HG03108 (cell line): ENCODE data around the gene RELL1.

Experiments used
- ATAC-seq: cut with Tn5 transposase; IDR thresholded peaks from one replicate; pipeline ENCODE4 v1.9.1; 2021; ENCODE audit warnings: moderate library complexity; ENCODE audit not compliant: unreplicated experiment

The RELL1 gene

DNA sequence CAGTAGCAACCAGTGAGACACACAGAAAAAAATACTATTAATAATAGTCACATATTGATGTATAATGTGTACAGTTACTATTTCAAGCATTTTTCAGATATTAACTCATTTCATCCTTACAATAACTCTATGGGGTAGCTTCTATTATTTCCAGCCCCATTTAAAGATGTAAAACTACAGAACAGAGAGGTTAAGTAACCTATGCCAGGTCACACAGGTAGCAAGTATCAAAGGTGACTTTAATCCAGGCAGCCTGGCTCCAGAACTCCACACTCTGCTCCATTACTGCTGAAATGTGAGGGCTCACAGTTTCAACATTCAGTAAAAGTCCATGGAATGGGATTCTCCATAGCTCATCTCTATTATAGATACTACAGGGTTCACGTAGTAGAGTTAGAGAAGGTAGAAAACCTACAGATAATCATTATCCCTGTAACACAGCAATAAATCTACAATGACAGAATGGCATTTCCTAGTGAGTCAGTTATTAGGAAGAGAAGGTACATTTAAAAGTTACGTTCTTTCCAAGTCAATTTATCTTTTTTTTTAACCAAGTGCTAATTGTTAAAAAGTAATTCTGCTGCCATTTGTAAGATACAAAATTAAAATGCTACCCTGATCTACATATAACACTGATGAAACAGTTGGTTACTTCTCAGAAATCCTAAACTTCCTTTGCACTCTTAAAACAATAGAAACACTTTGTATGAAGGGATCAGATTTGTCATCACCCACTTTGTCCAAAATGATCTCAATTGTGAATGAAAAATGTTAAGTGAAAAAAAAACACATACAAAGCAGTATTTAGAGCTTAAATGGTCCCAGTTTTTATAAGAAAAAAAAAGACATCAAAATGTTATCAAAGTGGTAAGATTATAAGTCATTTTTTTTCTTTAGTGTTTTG, 18.7 kb downstream of the RELL1 start:
- no peak for ATAC-seq

DNA sequence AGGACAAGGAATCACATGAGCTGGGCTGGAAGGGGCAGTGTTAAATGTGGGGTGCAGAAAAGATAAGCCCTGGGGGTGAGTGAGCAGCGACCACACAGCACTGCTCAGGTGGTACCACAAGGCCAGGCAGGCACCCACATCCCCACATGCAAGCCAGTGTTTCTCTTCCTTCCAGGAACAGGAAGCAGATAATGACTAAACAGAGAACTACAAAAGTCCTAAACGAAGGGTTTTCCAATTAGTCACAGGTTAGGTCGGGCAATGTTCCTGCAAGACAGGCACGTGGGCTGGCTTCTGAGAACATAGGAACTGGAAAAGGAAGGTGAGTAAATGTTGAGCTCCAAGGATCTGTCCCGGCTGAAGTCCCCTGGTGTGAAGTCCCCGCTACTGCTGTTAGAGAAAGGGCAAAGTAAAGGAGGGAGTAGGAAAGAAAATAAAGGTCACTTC, 19.5 kb downstream of the RELL1 start:
- no peak for ATAC-seq

DNA sequence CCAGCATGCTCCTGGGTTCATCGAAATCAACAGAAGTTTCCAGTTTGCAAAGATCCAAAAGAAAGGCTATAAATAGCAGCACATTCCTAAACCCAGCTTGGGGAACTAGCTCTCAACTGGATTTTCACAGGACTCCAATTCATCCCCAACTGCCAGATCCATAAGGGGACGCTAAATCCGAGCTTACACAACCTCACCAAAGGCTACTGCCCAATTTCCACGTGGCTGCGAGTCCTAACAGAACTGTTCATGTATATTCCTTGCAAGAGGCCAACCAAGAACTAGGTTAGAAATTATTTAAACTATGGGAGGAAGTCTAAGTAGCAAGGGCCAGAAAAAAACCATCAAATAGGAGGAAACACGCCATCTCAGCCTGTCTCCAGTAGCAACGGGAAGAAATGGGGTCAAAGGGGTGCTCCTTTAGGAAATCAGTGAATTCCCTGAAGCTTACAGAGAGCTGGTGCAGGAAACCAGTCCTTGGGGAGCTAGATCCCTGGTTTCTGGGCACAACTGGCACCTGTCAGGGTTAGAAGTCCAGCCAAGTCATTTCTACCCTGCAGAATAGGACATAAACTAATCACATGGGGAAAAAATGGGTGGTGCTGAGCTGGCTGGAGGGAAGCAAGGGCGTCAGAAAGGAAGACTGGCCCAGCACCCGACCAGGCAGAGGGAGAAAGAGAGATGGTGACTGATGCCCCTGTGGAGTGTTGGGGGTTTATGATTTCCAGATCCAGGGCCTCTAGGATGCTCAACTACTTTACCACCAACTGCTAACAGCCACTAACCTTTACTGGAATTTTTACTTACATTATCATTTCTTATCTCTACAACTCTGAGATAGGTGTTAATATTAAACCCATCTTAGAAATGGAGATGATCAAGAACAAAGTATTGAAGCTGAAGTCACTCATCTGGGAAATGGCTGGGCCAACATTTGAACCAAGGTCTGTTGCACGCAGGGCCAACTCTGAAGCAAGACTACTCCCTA, 20.5 kb downstream of the RELL1 start:
- ATAC-seq: no peak

DNA sequence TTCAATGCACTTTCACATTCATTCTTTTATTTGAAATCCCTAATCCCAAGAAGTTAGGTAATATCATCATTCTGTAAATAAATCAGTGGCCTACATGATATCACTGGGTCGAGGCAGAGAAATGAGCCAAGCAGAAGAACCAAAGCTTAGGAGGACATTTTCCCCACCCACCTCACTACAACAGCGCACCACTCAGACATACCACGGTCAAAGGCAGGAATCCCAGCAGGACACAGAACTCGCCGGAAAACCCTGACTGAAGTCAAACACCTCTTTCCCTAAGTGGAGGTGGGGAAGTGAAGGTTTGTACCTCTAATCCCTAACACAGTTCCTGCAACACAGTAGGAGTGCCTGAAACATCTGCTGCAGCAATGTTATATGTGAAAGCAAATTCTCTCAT, 21.5 kb downstream of the RELL1 start:
- no peak for ATAC-seq

DNA sequence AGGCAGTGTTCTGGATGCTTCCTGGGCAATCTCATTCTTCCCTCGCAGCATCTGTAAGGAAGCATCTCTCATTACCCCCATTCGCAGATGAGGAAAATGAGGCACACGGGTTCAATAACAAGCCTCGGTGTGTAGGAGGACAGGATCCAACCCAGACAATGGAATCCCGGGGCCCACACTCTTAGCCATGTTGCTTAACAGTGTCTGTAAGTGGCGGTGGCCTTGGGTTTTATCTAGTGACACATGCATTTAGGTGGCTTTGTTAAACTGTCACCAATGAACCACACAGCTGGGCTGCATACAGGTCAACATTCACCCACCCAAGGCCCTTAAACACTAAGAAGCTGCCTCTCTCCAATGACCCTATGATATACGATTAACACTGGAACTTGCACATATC, 22.6 kb downstream of the RELL1 start:
- no peak for ATAC-seq

DNA sequence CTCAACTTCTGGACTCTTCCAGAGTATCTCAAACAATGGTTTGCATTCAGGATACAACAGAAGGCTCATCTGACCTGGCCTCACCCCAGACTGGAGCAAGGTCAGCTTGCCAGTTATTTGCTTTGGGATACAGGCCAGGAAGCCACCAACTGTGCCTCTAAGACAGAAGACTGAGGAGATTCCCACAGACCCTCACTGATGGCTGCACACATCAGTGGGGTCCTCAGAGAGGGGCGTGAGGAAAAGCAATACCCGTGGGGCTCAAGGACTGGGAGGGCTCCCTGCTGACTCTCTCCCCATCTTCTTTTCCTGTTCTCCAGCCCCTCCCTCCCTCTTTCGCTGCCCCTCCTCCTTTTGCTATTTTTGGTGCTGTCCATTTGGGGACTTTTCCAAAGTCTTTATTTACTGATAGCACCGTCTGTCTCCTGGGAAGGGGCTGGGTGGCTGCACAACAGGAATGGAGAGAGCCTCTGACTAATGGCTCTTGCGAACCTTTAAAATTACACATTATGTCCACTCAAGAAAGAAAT, 23.2 kb downstream of the RELL1 start:
- no peak for ATAC-seq

DNA sequence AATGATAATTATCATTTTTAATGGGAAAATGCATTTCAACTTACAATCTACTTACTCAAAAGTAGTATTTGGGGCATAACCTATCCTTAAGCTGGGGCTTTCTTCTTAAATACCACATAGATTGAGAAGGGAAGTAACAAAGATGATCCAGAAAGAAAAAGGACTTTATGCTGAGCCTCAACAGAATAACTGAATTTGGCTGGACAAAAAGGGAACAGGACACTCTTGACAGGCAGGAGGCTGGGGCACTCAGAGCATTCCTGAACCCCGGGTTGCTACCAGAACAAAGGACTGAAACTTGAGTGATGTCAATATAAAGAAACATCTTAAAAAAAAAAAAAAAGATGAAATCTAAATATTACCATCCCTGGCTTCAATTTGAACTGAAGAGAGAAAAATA, 23.9 kb downstream of the RELL1 start:
- no peak for ATAC-seq

DNA sequence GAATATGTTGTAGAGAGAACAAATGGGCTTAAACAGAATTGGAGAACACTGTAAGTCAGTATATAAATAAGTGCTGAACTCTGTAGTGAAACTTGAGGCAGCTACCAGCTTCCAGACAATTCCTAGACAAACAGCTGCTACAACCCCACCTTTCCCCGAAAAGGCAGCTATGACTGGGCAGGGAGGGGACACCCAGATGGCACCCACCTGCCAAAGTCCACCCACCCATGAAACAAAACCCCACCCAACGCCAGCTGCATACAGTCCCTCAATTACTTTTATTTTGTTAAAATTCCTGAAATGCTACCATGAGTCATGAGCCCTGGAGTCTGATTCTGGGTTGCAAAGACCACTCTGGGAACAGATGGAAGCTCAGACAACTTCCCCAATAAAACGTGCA, 24.4 kb downstream of the RELL1 start:
- no peak for ATAC-seq

DNA sequence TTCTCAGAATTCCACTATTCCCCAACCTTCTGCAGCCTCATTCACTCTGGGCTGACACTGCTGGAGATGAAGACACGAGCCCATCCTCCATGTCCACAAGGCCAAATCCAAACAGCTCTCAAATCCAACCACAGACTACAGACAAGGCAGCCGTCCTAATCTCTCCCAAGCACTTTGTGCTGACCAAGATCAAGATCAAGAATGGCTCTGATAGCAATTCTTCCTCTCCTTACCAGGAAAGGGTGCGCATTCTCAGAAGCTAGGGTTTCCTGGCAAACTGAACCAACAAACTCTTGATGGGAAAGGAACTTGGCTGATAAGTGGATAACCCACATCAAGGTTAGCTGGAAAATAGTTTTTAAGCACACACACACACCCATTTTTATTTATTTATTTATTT, 26.5 kb downstream of the RELL1 start:
- no peak for ATAC-seq

DNA sequence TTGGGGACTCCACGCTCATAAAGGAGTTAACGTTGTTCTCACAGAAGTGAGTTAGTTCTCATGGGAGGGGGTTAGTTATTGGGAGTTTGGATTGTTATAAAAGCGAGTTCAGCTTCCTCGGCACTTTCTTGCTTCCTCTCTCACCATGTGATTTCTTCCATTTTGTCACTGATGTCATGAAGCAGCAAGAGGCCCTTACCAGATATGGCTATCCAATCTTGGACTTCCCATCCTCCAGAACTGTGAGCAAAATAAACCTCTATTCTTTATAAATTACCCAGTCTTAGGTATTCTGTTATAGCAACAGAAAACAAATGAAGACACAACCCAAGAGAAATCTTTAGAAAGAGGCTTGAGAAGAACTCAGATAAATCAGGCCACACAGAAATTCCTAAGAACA, 29.5 kb downstream of the RELL1 start:
- no peak for ATAC-seq

DNA sequence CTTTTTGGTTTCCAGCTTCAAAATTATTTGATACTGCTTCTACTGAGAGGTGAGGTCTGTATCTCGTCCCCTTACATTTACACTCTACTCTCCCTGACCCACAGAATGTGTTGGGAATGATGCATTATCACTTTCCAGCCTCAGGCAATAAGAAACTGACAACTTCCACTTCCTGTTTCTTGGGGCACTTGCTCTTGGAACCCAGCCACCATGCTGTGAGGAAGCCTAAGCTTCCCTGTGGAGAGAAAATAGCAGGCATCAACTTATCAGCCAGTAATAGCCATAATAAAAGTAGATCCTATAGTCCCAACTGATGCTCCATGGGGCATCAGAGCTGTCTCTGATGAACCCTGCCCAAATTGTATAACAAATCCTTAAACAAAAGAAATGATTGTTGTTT, 32.6 kb downstream of the RELL1 start:
- no peak for ATAC-seq

DNA sequence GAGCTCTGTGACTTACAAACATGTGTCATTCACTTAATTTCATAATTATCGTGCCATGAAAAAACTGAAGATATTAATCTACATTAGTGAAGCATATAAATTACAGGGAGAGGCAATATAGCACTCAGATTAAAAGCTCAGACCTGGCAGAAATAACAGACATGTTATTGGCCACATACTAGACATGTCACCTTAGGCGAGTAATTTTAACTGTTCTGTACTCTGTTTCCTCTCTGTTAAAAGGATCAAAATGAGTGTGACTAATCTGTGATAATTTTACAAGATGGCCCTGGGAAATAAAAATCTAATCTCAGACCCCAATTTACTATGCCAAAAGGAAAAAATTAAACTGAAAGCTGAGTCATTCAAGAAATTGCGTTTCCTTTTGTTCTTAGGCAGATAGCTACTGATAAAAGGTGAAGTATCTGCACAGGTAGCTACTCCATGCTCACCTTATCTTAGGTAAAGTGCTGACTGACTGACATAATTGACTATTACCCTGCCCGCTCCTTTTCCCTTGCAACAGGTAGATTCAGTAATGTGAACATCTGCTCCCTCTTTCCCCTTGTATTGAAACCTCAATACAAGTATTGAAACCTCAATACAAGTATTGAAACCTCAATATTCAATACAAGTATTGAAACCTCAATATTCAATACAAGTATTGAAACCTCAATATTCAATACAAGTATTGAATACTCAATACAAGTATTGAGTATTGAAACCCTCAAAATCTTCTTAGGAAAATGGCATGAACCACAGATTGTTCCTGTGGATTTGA, 33.2 kb downstream of the RELL1 start:
- no peak for ATAC-seq

DNA sequence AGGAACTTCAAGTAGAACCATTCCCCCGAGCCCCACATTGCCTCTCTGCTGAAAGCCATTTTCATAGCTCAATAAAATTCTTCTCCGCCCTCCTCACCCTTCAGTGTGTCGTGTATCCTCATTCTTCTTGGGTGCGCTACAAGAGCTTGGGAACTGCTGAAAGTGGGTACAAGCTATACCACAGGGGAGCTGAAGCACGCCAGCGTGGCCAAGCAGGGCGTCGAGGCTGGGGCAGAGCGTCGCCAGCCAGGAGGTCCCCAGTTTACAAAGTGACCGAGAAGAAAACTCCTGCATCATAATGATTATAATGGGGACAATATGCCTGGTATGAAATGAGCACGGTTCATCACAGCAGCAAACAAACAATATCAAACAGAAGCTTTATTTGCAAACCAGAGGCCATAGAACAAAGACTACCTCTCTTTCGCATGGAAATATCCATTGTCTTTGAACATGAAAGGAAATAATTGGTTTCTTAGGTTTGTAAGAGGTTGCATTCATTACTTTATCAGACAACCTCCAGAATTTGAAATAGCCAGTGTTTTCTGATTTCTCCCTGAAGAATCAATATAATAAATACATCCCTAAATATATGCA, 34.3 kb downstream of the RELL1 start:
- no peak for ATAC-seq

DNA sequence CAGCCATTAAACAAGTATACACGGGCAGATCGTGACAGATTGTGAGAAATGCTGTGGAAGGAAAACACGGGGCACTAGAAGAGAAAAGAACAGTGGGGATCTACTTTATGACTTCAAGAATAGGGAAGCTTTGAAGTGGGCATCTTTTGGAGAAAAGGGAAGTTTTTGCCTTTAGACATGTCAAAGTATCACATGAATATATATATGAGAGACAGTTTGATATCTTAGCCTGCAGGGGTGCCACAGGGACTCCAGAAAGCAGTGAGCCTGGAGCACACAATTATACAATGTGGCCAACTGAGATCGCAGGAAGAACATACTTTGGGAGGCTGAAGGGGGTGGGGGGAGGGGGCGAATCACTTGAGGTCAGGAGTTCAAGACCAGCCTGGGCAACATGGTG, 35.7 kb downstream of the RELL1 start:
- ATAC-seq: no peak

DNA sequence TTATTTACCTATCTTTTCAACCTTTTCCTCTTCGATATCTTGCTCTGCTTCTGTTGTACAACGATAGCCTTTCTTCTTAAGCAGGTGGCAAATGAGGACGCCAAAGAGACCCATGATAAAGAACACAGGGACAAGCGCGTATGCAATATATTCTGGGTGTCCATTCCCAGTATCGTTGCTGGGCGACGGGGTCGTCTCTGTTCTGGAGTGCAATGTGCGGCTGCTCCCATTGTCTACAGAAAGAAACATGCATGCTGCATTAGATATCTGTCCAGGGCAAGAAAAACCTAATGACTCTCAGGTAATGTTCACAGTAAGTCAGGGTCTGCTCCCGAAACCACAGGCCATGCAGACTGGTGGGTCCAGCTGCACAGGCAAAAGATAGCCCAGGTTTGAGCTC, 36.9 kb downstream of the RELL1 start:
- ATAC-seq: no peak

DNA sequence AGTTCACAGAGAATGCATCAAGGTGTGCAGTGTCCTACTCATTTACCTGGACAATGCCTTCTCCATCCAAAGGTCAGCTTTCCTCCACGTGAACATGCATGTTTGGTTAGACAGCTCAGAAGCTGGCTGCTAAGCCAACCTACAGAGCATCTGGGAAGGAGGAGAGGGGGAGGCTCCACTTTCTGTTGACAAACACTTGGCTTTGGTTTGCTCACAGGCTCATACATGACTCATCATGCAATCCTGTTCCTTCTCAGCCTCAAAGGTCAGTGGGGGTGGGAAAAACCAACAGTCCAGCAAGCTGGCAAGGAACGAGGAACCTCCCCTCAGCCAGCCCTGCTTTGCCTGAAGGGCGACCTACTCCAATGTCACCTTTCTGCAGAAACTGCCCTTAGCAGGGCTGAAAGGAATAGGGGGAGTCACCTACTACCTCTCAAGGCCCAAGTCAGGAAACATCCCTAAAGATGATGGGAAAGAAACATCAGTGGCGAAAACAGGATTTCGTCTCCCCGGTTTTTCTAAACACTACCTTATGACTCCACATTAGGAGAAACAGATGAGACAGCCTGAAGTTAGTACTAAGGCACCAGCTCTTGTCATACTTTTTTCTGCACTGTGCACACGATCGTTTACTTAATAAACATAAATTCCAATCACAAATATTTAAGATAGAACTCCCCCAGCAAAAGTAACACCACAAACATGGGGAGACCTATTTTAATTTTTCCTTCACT, 37.9 kb downstream of the RELL1 start:
- no peak for ATAC-seq

DNA sequence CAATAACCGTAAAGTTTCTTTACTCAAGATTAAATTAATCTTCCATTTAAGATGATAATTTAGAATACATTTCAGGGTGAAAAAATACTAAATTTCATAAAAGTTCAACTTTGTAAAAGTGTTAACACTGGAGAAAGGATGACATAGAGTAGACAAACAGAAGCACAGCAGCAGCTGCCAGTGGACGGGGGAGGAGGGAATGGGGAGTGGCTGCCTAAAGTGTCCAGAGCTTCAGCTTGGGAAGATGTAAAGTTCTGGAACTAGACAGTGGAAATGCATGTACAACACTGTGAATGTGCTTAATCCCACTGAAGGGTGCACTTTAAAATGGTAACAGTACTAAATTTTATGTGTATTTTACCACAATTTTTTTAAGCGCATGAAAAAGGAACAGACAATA, 39.9 kb downstream of the RELL1 start:
- no peak for ATAC-seq

DNA sequence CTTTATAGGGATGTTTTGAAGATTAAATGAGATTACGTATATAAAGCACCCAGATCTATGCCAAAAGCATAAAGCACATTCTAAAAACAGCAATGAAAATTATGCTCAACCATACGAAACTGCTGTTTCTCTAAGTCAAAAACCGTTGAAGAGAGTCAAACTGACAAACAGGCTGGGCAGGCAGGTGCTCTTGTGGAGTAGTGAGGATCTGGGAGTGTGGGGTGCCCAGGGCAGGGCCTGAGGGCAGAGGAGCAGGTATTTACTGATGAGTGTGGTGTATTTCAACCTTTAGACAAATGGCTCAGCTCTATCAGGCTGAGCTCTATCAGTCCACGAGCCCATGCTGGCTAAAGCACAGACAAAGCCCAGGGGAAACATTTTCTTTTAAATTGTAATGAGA, 40.4 kb downstream of the RELL1 start:
- no peak for ATAC-seq

DNA sequence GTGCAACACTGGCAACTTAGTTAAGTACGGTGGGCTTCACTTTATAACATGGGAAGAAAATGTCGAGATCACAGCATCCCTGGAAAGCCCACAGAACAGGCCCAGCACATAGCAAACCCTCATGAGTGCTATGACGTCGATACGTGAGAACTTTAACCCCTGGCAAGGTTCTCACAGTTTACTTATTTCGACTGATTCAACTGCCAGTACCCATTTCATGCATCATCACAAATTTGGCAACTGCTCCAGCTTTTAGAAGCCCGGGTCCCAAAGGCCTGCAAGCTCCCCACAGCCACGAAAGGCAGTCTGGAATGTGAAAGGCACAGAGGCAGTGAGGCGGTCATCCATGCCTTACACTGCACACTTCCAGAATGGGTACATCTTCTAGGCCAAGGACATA, 41.2 kb downstream of the RELL1 start:
- no peak for ATAC-seq
